T-helper 2 cell treated with Interferon-gamma antibody and Interleukin-4, amounts not matched to agents 5 μg/mL and 100 μg/mL, for 36 hours (primary cell): ENCODE results near the gene CDHR4.
"Not testable (repeated sequence)": the region's sequence is repeated elsewhere in the genome, so short reads cannot be mapped to it uniquely, and the experiment has no call there.

ENCODE experiments used
- DNase-seq: peaks from one replicate; pipeline ENCODE4 v3.0.0; 2021; ENCODE audit warnings: low spot score
- H3K27ac Mint-ChIP-seq: one replicate; pipeline ENCODE4 v1.8.0; 2021; ENCODE audit warnings: mild to moderate bottlenecking, mixed read lengths
- H3K27me3 Mint-ChIP-seq: one replicate; pipeline ENCODE4 v1.8.0; 2021; ENCODE audit warnings: low read depth, mixed read lengths
- H3K36me3 Mint-ChIP-seq: one replicate; pipeline ENCODE4 v1.8.0; 2021; ENCODE audit warnings: low read depth, mixed read lengths
- H3K4me1 Mint-ChIP-seq: one replicate; pipeline ENCODE4 v1.8.0; 2021; ENCODE audit warnings: low read depth, mixed read lengths
- H3K4me3 Mint-ChIP-seq: one replicate; pipeline ENCODE4 v1.8.0; 2022; ENCODE audit warnings: mild to moderate bottlenecking, moderate library complexity, mixed read lengths
- H3K9me3 Mint-ChIP-seq: one replicate; pipeline ENCODE4 v1.8.0; 2021; ENCODE audit warnings: mixed read lengths

CDHR4 gene

GRCh38 chr3:49780080-49780974 lies 19.3 kb downstream of the CDHR4 start:
- peaks cover 22% of the 10 kb centered on the region for H3K4me1 Mint-ChIP-seq
- no peaks in the 10 kb centered on the region for H3K9me3 Mint-ChIP-seq

GRCh38 chr3:49779358-49780079 lies 20.2 kb downstream of the CDHR4 start:
- no peak overlapping the region for H3K4me3 Mint-ChIP-seq
- peak overlapping the region; percentile 26 for H3K27ac Mint-ChIP-seq
- no peaks in the 10 kb centered on the region for H3K9me3 Mint-ChIP-seq
- H3K27me3 Mint-ChIP-seq: no peaks in the 10 kb centered on the region
- DNase-seq: no peak
- peaks cover 23% of the 10 kb centered on the region for H3K36me3 Mint-ChIP-seq
- H3K4me1 Mint-ChIP-seq: peaks cover 18% of the 10 kb centered on the region

More at GRCh38 chr3:49780080-49780974, 19.3 kb downstream of the CDHR4 start:
- no peak overlapping the region for H3K4me3 Mint-ChIP-seq
- H3K36me3 Mint-ChIP-seq: peaks cover 23% of the 10 kb centered on the region
- no peaks in the 10 kb centered on the region for H3K27me3 Mint-ChIP-seq
- H3K27ac Mint-ChIP-seq: no peak overlapping the region
- DNase-seq: no peak

- not testable (repeated sequence) for DNase-seq, H3K27me3 Mint-ChIP-seq, H3K4me3 Mint-ChIP-seq, H3K9me3 Mint-ChIP-seq, H3K27ac Mint-ChIP-seq
- Mint-ChIP-seq H3K36me3 (peaks cover 11% of the 10 kb centered on the region), H3K4me1 (peaks cover 11% of the 10 kb centered on the region)
Observed at GRCh38 chr3:49776101-49776500, 23.6 kb downstream of the CDHR4 start.

- peaks cover 9% of the 10 kb centered on the region for H3K4me1 Mint-ChIP-seq
- no peaks in the 10 kb centered on the region for H3K27me3 Mint-ChIP-seq
Observed at GRCh38 chr3:49775538-49775937, 24.1 kb downstream of the CDHR4 start.

GRCh38 chr3:49772703-49773102 lies 27.0 kb downstream of the CDHR4 start:
- H3K4me3 Mint-ChIP-seq: no peak overlapping the region
- H3K36me3 Mint-ChIP-seq: peaks cover 8% of the 10 kb centered on the region
- H3K27ac Mint-ChIP-seq: no peak overlapping the region
- no peaks in the 10 kb centered on the region for H3K27me3 Mint-ChIP-seq
- DNase-seq: no peak
- peaks cover 4% of the 10 kb centered on the region for H3K4me1 Mint-ChIP-seq
- H3K9me3 Mint-ChIP-seq: no peaks in the 10 kb centered on the region

More at GRCh38 chr3:49775538-49775937, 24.1 kb downstream of the CDHR4 start:
- DNase-seq: no peak
- Mint-ChIP-seq H3K36me3 (peaks cover 11% of the 10 kb centered on the region), H3K4me3 (no peak overlapping the region), H3K9me3 (no peaks in the 10 kb centered on the region), H3K27ac (no peak overlapping the region)

- no peaks in the 10 kb centered on the region for H3K9me3 Mint-ChIP-seq
Observed at GRCh38 chr3:49771340-49771938, 28.2 kb downstream of the CDHR4 start.

GRCh38 chr3:49769926-49770325 lies 29.7 kb downstream of the CDHR4 start:
- Mint-ChIP-seq H3K27ac (no peak overlapping the region), H3K4me3 (no peak overlapping the region), H3K27me3 (no peaks in the 10 kb centered on the region), H3K36me3 (peaks cover 3% of the 10 kb centered on the region), H3K4me1 (peaks cover 4% of the 10 kb centered on the region), H3K9me3 (no peaks in the 10 kb centered on the region)
- no peak for DNase-seq

More at GRCh38 chr3:49771340-49771938, 28.2 kb downstream of the CDHR4 start:
- peaks cover 3% of the 10 kb centered on the region for H3K36me3 Mint-ChIP-seq
- no peak overlapping the region for H3K27ac Mint-ChIP-seq
- peaks cover 4% of the 10 kb centered on the region for H3K4me1 Mint-ChIP-seq
- H3K27me3 Mint-ChIP-seq: no peaks in the 10 kb centered on the region
- no peak for DNase-seq
- no peak overlapping the region for H3K4me3 Mint-ChIP-seq

- Mint-ChIP-seq H3K4me3 (no peak overlapping the region), H3K36me3 (peaks cover 3% of the 10 kb centered on the region), H3K27ac (no peak overlapping the region), H3K4me1 (peaks cover 4% of the 10 kb centered on the region), H3K27me3 (no peaks in the 10 kb centered on the region), H3K9me3 (no peaks in the 10 kb centered on the region)
- no peak for DNase-seq
Observed at GRCh38 chr3:49769286-49769915, 30.3 kb downstream of the CDHR4 start.

- no peaks in the 10 kb centered on the region for H3K9me3 Mint-ChIP-seq
- H3K27me3 Mint-ChIP-seq: no peaks in the 10 kb centered on the region
- H3K36me3 Mint-ChIP-seq: no peaks in the 10 kb centered on the region
- no peak for DNase-seq
- H3K27ac Mint-ChIP-seq: no peak overlapping the region
- no peak overlapping the region for H3K4me3 Mint-ChIP-seq
- H3K4me1 Mint-ChIP-seq: no peaks in the 10 kb centered on the region
Observed at GRCh38 chr3:49763981-49764380, 35.7 kb downstream of the CDHR4 start.

- no peak for DNase-seq
- Mint-ChIP-seq H3K27ac (no peak overlapping the region), H3K4me1 (peaks cover 2% of the 10 kb centered on the region), H3K36me3 (no peaks in the 10 kb centered on the region), H3K4me3 (no peak overlapping the region), H3K9me3 (no peaks in the 10 kb centered on the region), H3K27me3 (no peaks in the 10 kb centered on the region)
Observed at GRCh38 chr3:49761661-49762060, 38.0 kb downstream of the CDHR4 start.

- H3K4me1 Mint-ChIP-seq: peaks cover 2% of the 10 kb centered on the region
- H3K27ac Mint-ChIP-seq: no peak overlapping the region
- H3K4me3 Mint-ChIP-seq: no peak overlapping the region
- no peak for DNase-seq
- no peaks in the 10 kb centered on the region for H3K27me3 Mint-ChIP-seq
- no peaks in the 10 kb centered on the region for H3K9me3 Mint-ChIP-seq
- no peaks in the 10 kb centered on the region for H3K36me3 Mint-ChIP-seq
Observed at GRCh38 chr3:49759226-49759625, 40.4 kb downstream of the CDHR4 start.

GRCh38 chr3:49757197-49757596 lies 42.5 kb downstream of the CDHR4 start:
- no peak for DNase-seq
- Mint-ChIP-seq H3K36me3 (no peaks in the 10 kb centered on the region), H3K27me3 (no peaks in the 10 kb centered on the region), H3K27ac (no peak overlapping the region), H3K4me1 (peaks cover 2% of the 10 kb centered on the region), H3K9me3 (no peaks in the 10 kb centered on the region), H3K4me3 (no peak overlapping the region)

- Mint-ChIP-seq H3K27ac (no peak overlapping the region), H3K36me3 (no peaks in the 10 kb centered on the region), H3K9me3 (no peaks in the 10 kb centered on the region), H3K4me3 (no peak overlapping the region), H3K27me3 (no peaks in the 10 kb centered on the region), H3K4me1 (peaks cover 2% of the 10 kb centered on the region)
- DNase-seq: no peak
Observed at GRCh38 chr3:49756036-49756435, 43.6 kb downstream of the CDHR4 start.
